SU-DHL-6 (cell line): Measurements from ENCODE around the gene GTF3A.

Experiments used
- H2AFZ ChIP-seq: fragments of 200-600 bp; sonication (generic); 2 replicates; pipeline ENCODE4 v1.6.1; 2014; ENCODE audit warnings: low read depth, mild to moderate bottlenecking, moderate library complexity, mixed read lengths, antibody characterized with exemption, low read length; ENCODE audit not compliant: severe bottlenecking
- H3F3A ChIP-seq: fragments of 200-600 bp; shearing (Covaris generic); 2 replicates; pipeline ENCODE4 v1.6.0; 2016; ENCODE audit warnings: antibody characterized with exemption, mild to moderate bottlenecking; ENCODE audit not compliant: insufficient read depth
- H3K27ac ChIP-seq: fragments of 200-600 bp; sonication (generic); 2 replicates; pipeline ENCODE4 v1.5.1; 2016; ENCODE audit warnings: low read depth, mild to moderate bottlenecking, low read length, moderate library complexity, mixed read lengths
- H3K27me3 ChIP-seq: fragments of 200-600 bp; sonication (generic), shearing (Covaris generic); 2 replicates; pipeline ENCODE4 v1.6.0; 2014; ENCODE audit warnings: mild to moderate bottlenecking, low read length
- H3K36me3 ChIP-seq: fragments of 200-600 bp; sonication (generic); 2 replicates; pipeline ENCODE4 v1.6.1; 2014; ENCODE audit warnings: mild to moderate bottlenecking, low read length, mixed read lengths
- H3K4me2 ChIP-seq: fragments of 300-600, 200-600 bp; shearing (Covaris generic), sonication (generic); 2 replicates; pipeline ENCODE4 v1.6.0; 2014; ENCODE audit warnings: low read length, low read depth, mild to moderate bottlenecking; ENCODE audit not compliant: poor library complexity, severe bottlenecking
- H3K4me3 ChIP-seq: fragments of 200-600 bp; sonication (generic); 2 replicates; pipeline ENCODE4 v1.5.1; 2014; ENCODE audit warnings: antibody characterized with exemption, low read length, mild to moderate bottlenecking, mixed read lengths; ENCODE audit not compliant: insufficient read depth, poor library complexity, severe bottlenecking
- H3K79me2 ChIP-seq: fragments of 200-600 bp; sonication (generic); 2 replicates; pipeline ENCODE4 v1.6.1; 2014; ENCODE audit warnings: mild to moderate bottlenecking, low read length, moderate library complexity; ENCODE audit not compliant: insufficient read depth
- H3K9ac ChIP-seq: fragments of 200-600 bp; sonication (generic); 2 replicates; pipeline ENCODE4 v1.7.0; 2014; ENCODE audit warnings: mild to moderate bottlenecking, low read length
- H3K9me2 ChIP-seq: fragments of 200-600 bp; sonication (generic); replicated peaks from 2 replicates; pipeline ENCODE4 v1.6.1; 2014; ENCODE audit warnings: low read length; ENCODE audit not compliant: insufficient read depth
- H3K9me3 ChIP-seq: fragments of 200-600 bp; sonication (generic); 2 replicates; pipeline ENCODE4 v1.6.1; 2014; ENCODE audit warnings: low read length, mixed read lengths; ENCODE audit not compliant: insufficient read depth
- H4K20me1 ChIP-seq: fragments of 200-600 bp; sonication (generic); 2 replicates; pipeline ENCODE4 v1.6.1; 2014; ENCODE audit warnings: low read depth, mild to moderate bottlenecking, antibody characterized with exemption, low read length, moderate library complexity, mixed read lengths
- EZH2phosphoT487 ChIP-seq: fragments of 200-600 bp; sonication (generic), shearing (Covaris generic); conservative IDR thresholded peaks from 2 replicates; pipeline ENCODE4 v1.6.1; 2018; ENCODE audit warnings: mild to moderate bottlenecking, antibody characterized with exemption, low read length, moderate library complexity, mixed read lengths
- TF ChIP-seq, protein P1 (sequence below): fragments of 200-600 bp; sonication (generic); IDR thresholded peaks from one replicate; pipeline ENCODE4 v1.5.1; 2017; ENCODE audit warnings: antibody characterized with exemption, mild to moderate bottlenecking, low read length, moderate library complexity; ENCODE audit not compliant: insufficient read depth, poor library complexity, severe bottlenecking

GTF3A gene

DNA sequence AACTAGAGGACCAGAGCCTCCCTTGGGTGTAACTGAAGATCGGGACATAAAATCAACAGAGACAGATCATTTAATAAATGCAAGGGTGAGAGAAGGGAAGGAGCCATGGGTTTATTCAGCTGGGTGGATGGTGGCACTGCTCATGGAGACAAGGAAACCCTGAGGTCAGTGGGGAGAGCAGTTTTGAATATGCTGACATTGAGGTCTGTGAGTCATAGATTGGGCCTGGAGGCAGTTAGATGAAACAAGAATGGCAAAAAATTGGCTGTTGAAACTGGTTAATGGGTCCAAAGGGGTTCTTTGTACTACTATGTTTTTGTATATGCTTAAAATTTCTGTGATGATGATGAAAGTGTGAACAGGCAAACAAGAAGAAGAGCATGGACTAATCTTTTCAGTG is 5.1 kb upstream of the GTF3A start:
- H2AFZ ChIP-seq = no peak overlapping the region

DNA sequence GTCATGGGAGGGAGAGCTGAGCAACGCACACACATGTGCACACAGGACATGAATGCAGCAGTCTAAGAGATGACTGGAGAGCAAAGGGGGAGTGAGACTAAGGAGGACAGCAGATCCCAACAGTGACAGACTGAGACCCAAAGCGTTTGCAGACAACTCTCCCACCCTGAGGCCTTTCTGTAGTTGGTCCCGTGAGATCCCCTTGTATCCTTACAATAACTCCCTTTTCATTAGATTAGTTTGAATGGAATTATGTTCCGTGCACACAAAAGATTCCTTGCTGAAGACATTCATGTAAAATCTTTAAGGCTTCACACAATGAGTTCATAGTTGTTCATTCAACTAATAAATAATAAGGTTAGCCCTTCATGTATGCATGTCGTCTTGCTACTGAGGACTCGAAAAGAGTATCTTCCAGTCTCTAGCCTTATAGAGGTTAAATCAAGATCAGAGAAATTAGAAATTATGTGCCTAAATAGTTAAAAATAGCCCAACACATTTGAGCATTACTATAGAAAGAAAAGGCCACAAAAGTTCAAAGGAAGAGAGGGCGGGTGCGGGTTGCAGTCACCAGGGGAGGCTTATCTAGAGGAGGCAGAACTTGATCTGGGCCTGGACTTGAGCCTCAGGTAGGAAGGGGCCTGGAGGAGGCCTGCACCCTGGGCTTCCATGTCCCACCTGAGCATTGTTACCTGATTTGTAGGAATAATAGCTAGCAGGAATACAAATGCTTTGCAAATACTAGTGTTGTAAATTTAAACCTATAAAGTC is 3.1 kb upstream of the GTF3A start:
- H2AFZ ChIP-seq = no peak overlapping the region
- no peak overlapping the region for H3K27ac ChIP-seq
- no peaks in the 10 kb centered on the region for H3K27me3 ChIP-seq
- peaks cover 17% of the 10 kb centered on the region for H3K79me2 ChIP-seq
- H3F3A ChIP-seq = 0 out of 2 replicates have a peak, but pooled peaks cover 5% of the 10 kb centered on the region
- TF ChIP-seq, protein P1, sequence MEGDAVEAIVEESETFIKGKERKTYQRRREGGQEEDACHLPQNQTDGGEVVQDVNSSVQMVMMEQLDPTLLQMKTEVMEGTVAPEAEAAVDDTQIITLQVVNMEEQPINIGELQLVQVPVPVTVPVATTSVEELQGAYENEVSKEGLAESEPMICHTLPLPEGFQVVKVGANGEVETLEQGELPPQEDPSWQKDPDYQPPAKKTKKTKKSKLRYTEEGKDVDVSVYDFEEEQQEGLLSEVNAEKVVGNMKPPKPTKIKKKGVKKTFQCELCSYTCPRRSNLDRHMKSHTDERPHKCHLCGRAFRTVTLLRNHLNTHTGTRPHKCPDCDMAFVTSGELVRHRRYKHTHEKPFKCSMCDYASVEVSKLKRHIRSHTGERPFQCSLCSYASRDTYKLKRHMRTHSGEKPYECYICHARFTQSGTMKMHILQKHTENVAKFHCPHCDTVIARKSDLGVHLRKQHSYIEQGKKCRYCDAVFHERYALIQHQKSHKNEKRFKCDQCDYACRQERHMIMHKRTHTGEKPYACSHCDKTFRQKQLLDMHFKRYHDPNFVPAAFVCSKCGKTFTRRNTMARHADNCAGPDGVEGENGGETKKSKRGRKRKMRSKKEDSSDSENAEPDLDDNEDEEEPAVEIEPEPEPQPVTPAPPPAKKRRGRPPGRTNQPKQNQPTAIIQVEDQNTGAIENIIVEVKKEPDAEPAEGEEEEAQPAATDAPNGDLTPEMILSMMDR = no peak
- no peak for TF ChIP-seq EZH2phosphoT487
- H3K4me3 ChIP-seq = no peak overlapping the region
- no peaks in the 10 kb centered on the region for H3K9me2 ChIP-seq
- no peaks in the 10 kb centered on the region for H3K36me3 ChIP-seq
- H3K9me3 ChIP-seq = no peaks in the 10 kb centered on the region
- no peak overlapping the region for H3K9ac ChIP-seq
- H3K4me2 ChIP-seq = no peak overlapping the region
- H4K20me1 ChIP-seq = peaks cover under 1% of the 10 kb centered on the region; the same call in 1 of the 2 replicates

More for the DNA sequence above, 5.1 kb upstream of the GTF3A start:
- Histone ChIP-seq H3K36me3 (no peaks in the 10 kb centered on the region), H3K9me3 (no peaks in the 10 kb centered on the region), H3K27ac (no peak overlapping the region), H3F3A (no peaks in the 10 kb centered on the region), H3K79me2 (no peaks in the 10 kb centered on the region), H4K20me1 (no peaks in the 10 kb centered on the region), H3K4me2 (no peak overlapping the region), H3K9me2 (no peaks in the 10 kb centered on the region), H3K9ac (no peak overlapping the region), H3K27me3 (no peaks in the 10 kb centered on the region), H3K4me3 (no peak overlapping the region)
- TF ChIP-seq, protein P1 = no peak
- TF ChIP-seq EZH2phosphoT487 = no peak

DNA sequence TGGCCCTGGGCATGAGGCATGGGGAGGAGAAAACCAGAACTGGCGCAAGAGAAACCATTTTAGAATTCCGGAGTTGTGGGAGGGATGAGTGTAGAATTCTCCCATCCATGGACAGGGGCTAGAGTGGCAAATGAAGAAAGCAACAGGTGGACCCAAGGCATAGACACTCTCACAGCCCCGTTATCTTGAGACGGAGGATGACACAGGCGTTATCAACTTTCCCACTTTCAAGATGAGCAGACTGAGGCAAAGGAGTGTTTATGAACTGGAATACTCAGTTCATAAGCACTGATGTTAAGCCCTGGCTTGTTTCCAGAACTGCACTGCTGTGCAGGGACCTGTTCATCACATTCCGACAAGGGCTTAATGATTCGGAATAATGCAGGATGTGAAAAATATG is 1.1 kb upstream of the GTF3A start:
- TF ChIP-seq, protein P1 = no peak
- TF ChIP-seq EZH2phosphoT487 = no peak
- peaks cover 7% of the 10 kb centered on the region; the same call in 1 of the 2 replicates for H3K36me3 ChIP-seq
- 0 out of 2 replicates have a peak, but pooled peaks cover 5% of the 10 kb centered on the region for H3F3A ChIP-seq

More for the DNA sequence above, 1.1 kb upstream of the GTF3A start:
- Histone ChIP-seq H2AFZ (no peak overlapping the region), H3K27me3 (no peaks in the 10 kb centered on the region), H3K27ac (no peak overlapping the region), H3K79me2 (peaks cover 37% of the 10 kb centered on the region), H3K4me2 (no peak overlapping the region), H3K9me3 (no peaks in the 10 kb centered on the region), H3K9me2 (no peaks in the 10 kb centered on the region), H3K4me3 (no peak overlapping the region), H4K20me1 (peaks cover 10% of the 10 kb centered on the region; the same call in 1 of the 2 replicates), H3K9ac (peak overlapping the region; percentile 79; the same call in 1 of the 2 replicates)
